Activated B cell treated with CpG ODN at 0.5 μM for 24 hours (primary cell): ENCODE measurements around the gene IFITM5. TPM values are rescaled to one million over a fixed set of nuclear protein-coding genes. Genes with fewer than 3 reads are reported as not detected.

Source experiments
- ATAC-seq: fragments of 200-7000 bp; cut with Tn5 transposase; one replicate; pipeline ENCODE4 v1.10.0; 2021; ENCODE audit warnings: low read depth, mild to moderate bottlenecking, moderate library complexity
- CTCF ChIA-PET: fragments of 350-600 bp; sonication (Branson Sonifier 250); formaldehyde crosslinking; loops from one replicate; lab custom pipeline; 2021; ENCODE audit warnings: antibody characterized with exemption; lab: Charles Lee
- POLR2A ChIA-PET: fragments of 350-600 bp; sonication (Branson Sonifier 250); formaldehyde crosslinking; loops from one replicate; lab custom pipeline; 2021; ENCODE audit warnings: antibody characterized with exemption; lab: Charles Lee
- DNase-seq: peaks from one replicate; pipeline ENCODE4 v3.0.0; 2022
- H3K27ac Mint-ChIP-seq: one replicate; pipeline ENCODE4 v1.8.0; 2020; ENCODE audit warnings: mixed read lengths
- H3K27me3 Mint-ChIP-seq: one replicate; pipeline ENCODE4 v1.8.0; 2021; ENCODE audit warnings: mixed read lengths
- H3K36me3 Mint-ChIP-seq: one replicate; pipeline ENCODE4 v1.8.0; 2021; ENCODE audit warnings: low read depth, mixed read lengths
- H3K4me1 Mint-ChIP-seq: one replicate; pipeline ENCODE4 v1.8.0; 2021; ENCODE audit warnings: mixed read lengths
- H3K4me3 Mint-ChIP-seq: one replicate; pipeline ENCODE4 v1.8.0; 2020; ENCODE audit warnings: mild to moderate bottlenecking, mixed read lengths
- H3K9me3 Mint-ChIP-seq: one replicate; pipeline ENCODE4 v1.8.0; 2020; ENCODE audit warnings: mixed read lengths
- intact Hi-C: fragments of 100-400 bp; cut with micrococcal nuclease; formaldehyde crosslinking; loops from one replicate; pipeline ENCODE4 v1.15.1; 2024
- total RNA-seq: library from RNA; stranded (reverse); gene quantifications from 2 replicates; pipeline ENCODE4 v1.2.3, GENCODE V29; 2022
- TF ChIP-seq, protein P1 (sequence below): fragments of 200-600 bp; IDR thresholded peaks from one replicate; pipeline ENCODE4 v1.8.0; 2022; ENCODE audit warnings: antibody characterized with exemption, mild to moderate bottlenecking

Gene IFITM5
- total RNA-seq: not detected in 2 replicates

DNA sequence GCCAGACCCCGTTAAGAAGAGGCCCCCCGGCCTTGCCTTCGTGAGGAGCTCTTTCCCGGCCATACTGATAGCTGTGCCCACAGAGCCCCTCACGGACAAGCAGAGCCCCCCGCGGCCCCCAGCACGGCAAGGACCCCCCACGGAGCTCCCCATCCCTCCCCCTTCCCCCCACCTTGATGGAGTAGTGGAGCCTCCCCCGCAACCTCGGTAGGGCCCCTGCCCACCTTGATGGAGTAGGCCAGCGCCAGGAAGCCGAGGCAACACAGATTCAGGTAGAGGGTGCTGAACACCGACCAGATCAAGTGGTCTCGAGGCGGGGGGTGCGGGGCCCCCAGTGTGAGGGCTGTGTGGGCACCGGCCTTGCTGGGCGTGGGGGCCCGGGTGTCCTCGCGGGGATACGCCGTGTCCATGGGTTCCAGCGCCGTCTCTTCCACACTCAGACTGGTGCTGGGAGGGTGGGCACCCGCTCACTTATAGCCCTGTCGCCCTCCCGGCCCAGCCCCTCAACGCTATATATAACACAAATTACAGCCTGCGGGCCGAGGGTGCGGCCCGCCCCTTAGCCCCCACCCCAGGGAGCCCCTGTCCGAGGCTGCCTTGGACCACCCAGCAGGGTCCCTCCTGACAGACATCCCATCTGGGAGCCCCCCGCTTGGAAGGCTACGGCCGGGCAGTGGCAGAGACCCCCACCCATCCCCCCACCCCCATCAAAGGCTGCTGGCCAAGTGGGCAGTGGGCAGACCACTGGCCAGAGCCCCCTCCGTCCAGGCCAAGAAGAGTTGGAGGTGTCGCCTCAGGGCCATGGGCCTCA, at the start of gene IFITM5:
Gene IFITM5, minus strand, starts transcription at position 446 of the 811 bp plus-strand sequence. Its CDS starts 36 bp downstream, at position 410.
- CTCF ChIA-PET: no interaction called here
- Mint-ChIP-seq H3K4me1 (peaks cover 24% of the 10 kb centered on the region), H3K9me3 (no peaks in the 10 kb centered on the region), H3K36me3 (peaks cover 6% of the 10 kb centered on the region), H3K27me3 (no peaks in the 10 kb centered on the region), H3K4me3 (no peak within 1 kb of the TSS), H3K27ac (no peak within 1 kb of the TSS)
- intact Hi-C loops: no loop called here
- POLR2A ChIA-PET: interaction anchor here (0.7 to 0.9 kb wide), 2 partner anchors 17 to 18 kb away, joined by 3 to 4 read pairs; no protein-coding TSS in a partner anchor
- TF ChIP-seq, protein P1, sequence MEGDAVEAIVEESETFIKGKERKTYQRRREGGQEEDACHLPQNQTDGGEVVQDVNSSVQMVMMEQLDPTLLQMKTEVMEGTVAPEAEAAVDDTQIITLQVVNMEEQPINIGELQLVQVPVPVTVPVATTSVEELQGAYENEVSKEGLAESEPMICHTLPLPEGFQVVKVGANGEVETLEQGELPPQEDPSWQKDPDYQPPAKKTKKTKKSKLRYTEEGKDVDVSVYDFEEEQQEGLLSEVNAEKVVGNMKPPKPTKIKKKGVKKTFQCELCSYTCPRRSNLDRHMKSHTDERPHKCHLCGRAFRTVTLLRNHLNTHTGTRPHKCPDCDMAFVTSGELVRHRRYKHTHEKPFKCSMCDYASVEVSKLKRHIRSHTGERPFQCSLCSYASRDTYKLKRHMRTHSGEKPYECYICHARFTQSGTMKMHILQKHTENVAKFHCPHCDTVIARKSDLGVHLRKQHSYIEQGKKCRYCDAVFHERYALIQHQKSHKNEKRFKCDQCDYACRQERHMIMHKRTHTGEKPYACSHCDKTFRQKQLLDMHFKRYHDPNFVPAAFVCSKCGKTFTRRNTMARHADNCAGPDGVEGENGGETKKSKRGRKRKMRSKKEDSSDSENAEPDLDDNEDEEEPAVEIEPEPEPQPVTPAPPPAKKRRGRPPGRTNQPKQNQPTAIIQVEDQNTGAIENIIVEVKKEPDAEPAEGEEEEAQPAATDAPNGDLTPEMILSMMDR: no peak
- DNase-seq (no peak), ATAC-seq (no peak)

DNA sequence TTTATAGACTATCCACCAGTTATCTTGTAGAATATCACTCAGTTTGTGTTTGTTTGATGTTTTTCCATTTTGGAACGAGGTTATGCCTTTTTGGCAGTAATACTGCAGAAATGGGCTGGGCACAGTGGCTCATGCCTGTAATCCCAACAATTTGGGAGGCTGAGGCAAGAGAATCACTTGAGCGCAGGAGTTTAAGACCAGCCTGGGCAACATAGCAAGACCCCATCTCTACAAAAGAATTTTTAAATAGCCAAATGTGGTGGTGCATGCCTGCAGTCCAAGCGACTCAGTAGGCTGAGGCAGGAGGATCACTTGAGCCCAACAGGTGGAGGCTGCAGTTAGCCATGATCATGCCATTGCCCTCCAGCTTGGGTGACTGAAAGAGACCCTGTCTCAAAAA, 47.2 kb upstream of the IFITM5 start:
- TF ChIP-seq, protein P1: no peak
- POLR2A ChIA-PET: interaction anchor here (1.2 kb wide), 1 partner anchor 9 kb away, joined by 3 read pairs; no protein-coding TSS in a partner anchor
- DNase-seq (no peak), ATAC-seq (no peak)
- CTCF ChIA-PET: interaction anchor here (1.6 kb wide), 1 partner anchor 9 kb away, joined by 4 read pairs; no protein-coding TSS in a partner anchor
- Mint-ChIP-seq H3K4me1 (peaks cover 23% of the 10 kb centered on the region), H3K36me3 (peaks cover under 1% of the 10 kb centered on the region), H3K9me3 (no peaks in the 10 kb centered on the region), H3K27ac (no peak overlapping the region), H3K27me3 (no peaks in the 10 kb centered on the region), H3K4me3 (no peak overlapping the region)
- intact Hi-C loops: no loop called here

DNA sequence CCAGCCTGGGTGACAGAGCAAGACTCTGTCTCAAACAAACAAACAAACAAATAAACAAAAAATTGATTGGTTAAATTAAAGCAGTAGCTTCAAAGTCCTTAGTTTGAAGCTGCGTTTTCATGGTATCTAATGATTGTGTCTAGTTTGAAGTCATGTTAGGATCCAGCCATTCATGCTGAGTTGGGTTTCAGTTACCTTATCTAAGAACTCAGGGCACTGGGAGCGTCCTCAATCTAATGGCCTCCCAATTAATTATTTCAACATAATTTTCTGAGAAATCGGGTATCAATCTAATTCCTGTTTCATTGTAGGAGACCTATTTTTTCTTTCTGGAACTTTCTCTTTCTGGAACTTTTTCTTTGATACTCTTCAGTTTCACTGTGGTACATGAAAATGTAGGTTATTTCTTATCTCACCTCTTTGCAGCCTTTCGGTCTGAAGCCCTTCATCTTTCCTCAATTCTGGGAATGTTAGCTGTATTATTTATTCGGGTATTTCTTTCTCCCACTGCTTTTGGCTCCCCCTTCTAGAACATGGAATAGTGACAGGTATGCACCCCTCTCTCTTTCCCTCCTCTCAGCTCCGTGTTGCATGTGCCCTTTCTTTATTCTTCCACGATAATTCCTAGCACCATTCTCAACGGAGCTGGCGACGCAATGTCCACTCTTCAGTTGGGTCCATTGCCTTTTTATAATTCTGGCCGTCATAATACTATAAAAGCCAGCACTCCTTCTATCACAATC, 45.7 kb upstream of the IFITM5 start:
- no peak for DNase-seq
- TF ChIP-seq, protein P1: no peak
- H3K4me1 Mint-ChIP-seq: peaks cover 28% of the 10 kb centered on the region
- no peak overlapping the region for H3K4me3 Mint-ChIP-seq
- H3K27ac Mint-ChIP-seq: no peak overlapping the region
- ATAC-seq: no peak
- ChIA-PET CTCF (interaction anchor here (0.9 to 1.6 kb wide), 2 partner anchors 10 to 26 kb away, joined by 3 to 4 read pairs; no protein-coding TSS in a partner anchor), POLR2A (interaction anchor here (0.9 to 1.2 kb wide), 2 partner anchors 10 kb away, joined by 3 to 5 read pairs; no protein-coding TSS in a partner anchor)
- no peaks in the 10 kb centered on the region for H3K27me3 Mint-ChIP-seq
- H3K36me3 Mint-ChIP-seq: peaks cover 1% of the 10 kb centered on the region
- intact Hi-C loops: no loop called here
- H3K9me3 Mint-ChIP-seq: no peaks in the 10 kb centered on the region

DNA sequence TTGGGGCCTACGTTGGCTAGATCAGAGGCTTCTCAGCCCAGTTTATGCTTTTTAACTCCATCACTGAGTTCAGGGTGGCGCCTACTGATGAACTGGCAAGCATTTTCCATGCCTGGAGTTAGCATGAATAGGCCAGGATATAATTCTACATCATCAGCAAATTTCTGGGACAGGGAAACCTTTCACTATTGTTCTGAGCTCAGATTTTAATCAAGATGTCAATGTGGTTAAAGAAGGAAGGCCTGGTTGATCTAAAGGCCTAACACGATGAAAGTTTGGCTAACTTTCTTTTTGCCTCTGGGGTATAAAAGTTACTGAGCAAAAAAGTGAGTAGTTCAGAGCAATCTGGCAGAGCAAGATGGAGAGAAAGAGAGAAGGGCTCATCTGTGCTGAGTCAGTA, 43.0 kb upstream of the IFITM5 start:
- Mint-ChIP-seq H3K4me3 (no peak overlapping the region), H3K27ac (peak overlapping the region; percentile 32), H3K9me3 (no peaks in the 10 kb centered on the region), H3K27me3 (no peaks in the 10 kb centered on the region), H3K36me3 (peaks cover 1% of the 10 kb centered on the region), H3K4me1 (peaks cover 22% of the 10 kb centered on the region)
- ChIA-PET POLR2A (interaction anchor here (1.2 to 1.5 kb wide), 2 partner anchors 10 to 15 kb away, joined by 3 to 7 read pairs; no protein-coding TSS in a partner anchor), CTCF (no interaction called here)
- TF ChIP-seq, protein P1: no peak
- DNase-seq (no peak), ATAC-seq (no peak)
- intact Hi-C loops: no loop called here
